Aorta (tissue), 5 donors: ENCODE measurements around the gene TELO2. TPM values are rescaled to one million over a fixed set of nuclear protein-coding genes. Genes with fewer than 3 reads are reported as not detected.

ENCODE experiments used
- ATAC-seq: fragments of 200-7000 bp; cut with Tn5 transposase; one replicate; pipeline ENCODE4 v1.9.1; 2022; ENCODE audit warnings: moderate library complexity; ENCODE audit not compliant: low FRiP score
- DNase-seq, 2 donors: peaks; one replicate each; pipeline ENCODE4 v3.0.0-alpha.2; 2020
- H3K27ac ChIP-seq, 2 donors: one replicate each; pipeline ENCODE4 v1.5.1; 2013; ENCODE audit warnings: low read length in 2 of 2, mild to moderate bottlenecking in 2 of 2, moderate library complexity in 2 of 2, control low read depth in 1 of 2, inconsistent platforms in 1 of 2, low read depth in 1 of 2
- H3K27me3 ChIP-seq, 2 donors: one replicate each; pipeline ENCODE4 v1.6.1; 2013; ENCODE audit warnings: control low read depth in 1 of 2, low read length in 1 of 2, mild to moderate bottlenecking in 1 of 2, moderate library complexity in 1 of 2; ENCODE audit not compliant: insufficient read depth in 2 of 2, control insufficient read depth in 1 of 2
- H3K36me3 ChIP-seq, 2 donors: one replicate each; pipeline ENCODE4 v1.6.1; 2013; ENCODE audit warnings: control low read depth in 1 of 2, low read length in 1 of 2, mild to moderate bottlenecking in 1 of 2; ENCODE audit not compliant: insufficient read depth in 2 of 2, control insufficient read depth in 1 of 2
- H3K4me1 ChIP-seq, 2 donors: one replicate each; pipeline ENCODE4 v1.6.1; 2013; ENCODE audit warnings: low read length in 2 of 2, control low read depth in 1 of 2, mild to moderate bottlenecking in 1 of 2, moderate library complexity in 1 of 2; ENCODE audit not compliant: insufficient read depth in 2 of 2, control insufficient read depth in 1 of 2
- H3K4me3 ChIP-seq, 2 donors: one replicate each; pipeline ENCODE4 v1.5.1; 2013; ENCODE audit warnings: low read length in 2 of 2, control low read depth in 1 of 2, mild to moderate bottlenecking in 1 of 2
- H3K9me3 ChIP-seq: one replicate; pipeline ENCODE4 v1.6.1; 2013; ENCODE audit warnings: mild to moderate bottlenecking, low read length; ENCODE audit not compliant: control insufficient read depth
- WGBS, 2 donors: extraction: QIAGEN DNeasy Blood & Tissue Kit; methylation state at CpG; one replicate each; pipeline ENCODE4 v1.1.7; 2013; 5-methylcytosine and 5-hydroxymethylcytosine counted together
- intact Hi-C, 2 donors: fragments of 100-400 bp; cut with DNase I; formaldehyde crosslinking; loops; one replicate each; pipeline versions ENCODE4 v1.14.2 to v1.15.0; 2022
- long read RNA-seq, 2 donors: library from polyadenylated mRNA; unstranded; transcript quantifications; one replicate each; pipeline ENCODE4 v2.0.0, GENCODE V29; 2020 to 2021
- polyA plus RNA-seq, 2 donors: library from polyadenylated mRNA; stranded (reverse); fragments of 200-250 nt; gene quantifications; one replicate each; pipeline ENCODE4 v1.2.3, GENCODE V29; 2013
- total RNA-seq, 2 donors: library from RNA; stranded (reverse); fragmentation: NEBNext Ultra II Directional; extraction: Animal tissue kit (Norgen Biotek cat#: 25700); gene quantifications; one replicate each; pipeline ENCODE4 v1.2.1, GENCODE V29; 2021
- donor health status: healthy with polysubstance abuse.
- donor health status: Bipolar disorder and iron deficiency.
- donor health status: DM: no; HTN: no; CAD: no.
- donor health status: DM: no; HTN: no; CAD: no.
- donor health status: DM: yes; HTN: yes; CAD: no.

The TELO2 gene
- total RNA-seq = 10 to 100 TPM; 25.6 to 28.2 TPM
- 10 to 100 TPM in 1 of 2 donors, 1 to 10 TPM in 1; 8.8 to 52.7 TPM for polyA plus RNA-seq
- long read RNA-seq, donor 1, transcript TELO2-201 (21 exons, 3,314 nt) = major isoform, 47 of 140 reads
- long read RNA-seq, donor 1, partial matches to known transcripts = 56 of 140 reads
- long read RNA-seq, donor 1, other reads (novel, unspliced or antisense) = 35 of 140 reads
- long read RNA-seq, donor 2, transcript TELO2-201 (21 exons, 3,314 nt) = major isoform, 10 of 33 reads
- long read RNA-seq, donor 2, partial matches to known transcripts = 8 of 33 reads
- long read RNA-seq, donor 2, other reads (novel, unspliced or antisense) = 14 of 33 reads

DNA sequence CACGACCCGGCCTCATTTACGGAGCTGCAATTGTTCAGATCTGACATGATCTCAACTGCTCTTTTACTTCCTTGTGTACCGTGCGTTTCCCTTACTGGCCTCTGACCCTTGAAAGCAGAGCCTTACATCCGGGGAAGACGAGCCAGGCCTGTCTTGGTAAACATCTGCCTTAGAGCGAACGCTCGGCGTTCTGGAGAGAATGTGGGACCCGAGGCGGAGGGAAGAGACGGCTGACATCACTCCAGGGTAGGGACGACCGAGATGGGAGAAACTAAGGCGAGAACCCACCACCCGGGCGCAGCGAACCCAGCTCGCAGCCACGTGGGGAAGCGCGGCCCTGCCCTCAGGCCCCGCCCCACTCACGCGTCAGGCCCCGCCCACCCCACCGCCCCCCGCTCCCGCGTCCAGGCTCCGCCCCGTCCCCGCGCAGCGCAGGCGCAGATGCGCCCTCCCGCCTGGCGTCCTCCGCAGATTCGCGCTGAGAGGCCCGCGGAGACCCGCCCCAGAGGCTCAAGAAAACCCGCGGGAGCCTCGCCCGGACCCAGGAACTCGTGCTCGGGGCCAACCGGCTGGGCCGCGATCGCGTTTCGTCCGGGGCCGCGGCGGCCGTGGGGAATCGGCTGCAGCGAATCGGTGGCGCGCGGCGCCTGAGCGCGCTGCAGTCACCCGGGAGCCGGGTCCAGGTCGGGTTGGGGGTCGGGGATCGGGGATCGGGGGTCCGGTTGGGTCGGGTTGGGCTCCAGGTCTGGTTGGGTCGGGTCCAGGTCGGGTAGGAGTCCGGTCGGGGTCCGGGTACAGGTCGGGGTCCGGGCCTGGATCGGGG lies at the start of gene TELO2:
Gene TELO2, plus strand, starts transcription at position 438 of the 823 bp plus-strand sequence. CDS start 922 bp downstream, outside the sequence.
- peak within 1 kb of the TSS in 1 of 2 donors; percentile 22 for H3K27ac ChIP-seq
- DNase-seq = peak; percentile 87 to 95
- no peaks in the 10 kb centered on the region for H3K4me1 ChIP-seq
- ATAC-seq = peak; percentile 91
- no peaks in the 10 kb centered on the region for H3K36me3 ChIP-seq
- 2% methylated on average over 78 to 89 of the region's 89 CpGs for WGBS, 2 donors
- no peaks in the 10 kb centered on the region for H3K27me3 ChIP-seq
- intact Hi-C loops = loop anchor here (1.0 to 10.0 kb wide), 4 partner anchors 54 to 214 kb away; partner anchors contain the start of gene MAPK8IP3 (in 1 of the 2)
- H3K9me3 ChIP-seq = no peaks in the 10 kb centered on the region
- peak within 1 kb of the TSS; percentile 66 to 74 for H3K4me3 ChIP-seq

- H3K4me3 ChIP-seq = no peak overlapping the region
- intact Hi-C loops = no loop called here
Measured at GRCh38 chr16:1443403-1443973, 49.7 kb upstream of the TELO2 start.

GRCh38 chr16:1443980-1444729 lies 49.0 kb upstream of the TELO2 start, which contains the start of gene CCDC154:
Gene CCDC154 (minus strand): TSS chr16:1444556. CDS start chr16:1444322, 234 bp downstream.
- no peaks in the 10 kb centered on the region for H3K36me3 ChIP-seq
- H3K27me3 ChIP-seq = no peaks in the 10 kb centered on the region
- DNase-seq = no peak
- H3K4me1 ChIP-seq = no peaks in the 10 kb centered on the region
- no peak within 1 kb of the TSS for H3K4me3 ChIP-seq
- WGBS, 2 donors = 70 to 72% methylated on average over 23 to 27 of the region's 27 CpGs
- no peaks in the 10 kb centered on the region for H3K9me3 ChIP-seq
- intact Hi-C loops = loop anchor here in 1 of 2 donors (2.0 kb wide), 1 partner anchor 49 kb away; no protein-coding TSS in a partner anchor
- no peak within 1 kb of the TSS for H3K27ac ChIP-seq
- no peak for ATAC-seq

More at GRCh38 chr16:1443403-1443973, 49.7 kb upstream of the TELO2 start:
- ATAC-seq (no peak), DNase-seq (no peak)
- Histone ChIP-seq H3K4me1 (no peaks in the 10 kb centered on the region), H3K36me3 (no peaks in the 10 kb centered on the region), H3K27me3 (no peaks in the 10 kb centered on the region), H3K9me3 (no peaks in the 10 kb centered on the region), H3K27ac (no peak overlapping the region)
- 80 to 85% methylated on average over 33 to 38 of the region's 38 CpGs for WGBS, 2 donors

DNA sequence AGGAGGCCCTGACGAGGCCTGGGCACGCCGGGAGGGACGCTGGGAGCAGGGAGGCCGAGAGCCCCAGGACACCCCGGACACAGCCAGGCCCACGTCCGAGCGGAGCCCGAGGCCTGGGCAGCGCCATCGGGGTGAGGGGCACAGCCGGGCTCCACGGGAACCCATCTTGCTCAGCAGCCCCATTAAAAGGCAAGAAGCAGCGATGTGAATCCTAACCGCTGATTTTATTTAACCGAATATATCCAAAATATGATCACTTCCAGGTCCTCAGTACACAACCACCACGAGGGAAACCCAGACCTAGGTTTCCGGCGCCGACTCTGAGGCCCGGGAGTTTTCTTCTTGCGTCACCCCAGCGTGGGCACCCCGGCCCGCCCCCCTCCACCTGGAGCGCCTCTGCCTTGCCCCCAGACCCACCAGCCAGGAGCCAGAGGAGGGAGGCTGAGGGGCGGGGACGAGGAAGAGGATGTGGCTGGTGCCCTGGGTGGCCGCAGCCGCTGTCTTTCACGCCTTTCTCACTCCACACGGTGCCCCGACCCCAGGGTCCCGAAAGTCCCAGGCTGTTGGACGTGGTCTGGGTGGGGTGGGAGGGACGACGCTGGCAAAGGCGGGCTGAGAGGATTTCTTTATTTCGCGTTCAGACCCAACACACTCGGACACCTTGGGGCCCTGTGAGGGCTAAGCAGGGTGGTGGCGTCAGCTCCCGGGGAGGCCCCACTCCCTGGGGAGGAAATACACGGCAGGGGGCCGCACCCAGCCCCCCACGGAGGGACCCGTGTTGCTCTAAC lies 48.2 kb upstream of the TELO2 start:
- Histone ChIP-seq H3K9me3 (no peaks in the 10 kb centered on the region), H3K36me3 (no peaks in the 10 kb centered on the region), H3K4me1 (no peaks in the 10 kb centered on the region), H3K4me3 (no peak overlapping the region), H3K27me3 (no peaks in the 10 kb centered on the region), H3K27ac (no peak overlapping the region)
- no peak for DNase-seq
- no peak for ATAC-seq
- intact Hi-C loops = loop anchor here in 1 of 2 donors (2.0 kb wide), 1 partner anchor 50 kb away; no protein-coding TSS in a partner anchor
- 88 to 89% methylated on average over 48 of the region's 48 CpGs for WGBS, 2 donors

GRCh38 chr16:1445518-1446203 lies 47.5 kb upstream of the TELO2 start:
- H3K36me3 ChIP-seq = no peaks in the 10 kb centered on the region
- no peak overlapping the region for H3K4me3 ChIP-seq
- WGBS, 2 donors = 89 to 92% methylated on average over 25 of the region's 25 CpGs
- ATAC-seq = no peak
- intact Hi-C loops = loop anchor here in 1 of 2 donors (2.0 kb wide), 1 partner anchor 51 kb away; no protein-coding TSS in a partner anchor
- no peaks in the 10 kb centered on the region for H3K27me3 ChIP-seq
- H3K27ac ChIP-seq = no peak overlapping the region
- H3K9me3 ChIP-seq = no peaks in the 10 kb centered on the region
- H3K4me1 ChIP-seq = no peaks in the 10 kb centered on the region
- no peak for DNase-seq

DNA sequence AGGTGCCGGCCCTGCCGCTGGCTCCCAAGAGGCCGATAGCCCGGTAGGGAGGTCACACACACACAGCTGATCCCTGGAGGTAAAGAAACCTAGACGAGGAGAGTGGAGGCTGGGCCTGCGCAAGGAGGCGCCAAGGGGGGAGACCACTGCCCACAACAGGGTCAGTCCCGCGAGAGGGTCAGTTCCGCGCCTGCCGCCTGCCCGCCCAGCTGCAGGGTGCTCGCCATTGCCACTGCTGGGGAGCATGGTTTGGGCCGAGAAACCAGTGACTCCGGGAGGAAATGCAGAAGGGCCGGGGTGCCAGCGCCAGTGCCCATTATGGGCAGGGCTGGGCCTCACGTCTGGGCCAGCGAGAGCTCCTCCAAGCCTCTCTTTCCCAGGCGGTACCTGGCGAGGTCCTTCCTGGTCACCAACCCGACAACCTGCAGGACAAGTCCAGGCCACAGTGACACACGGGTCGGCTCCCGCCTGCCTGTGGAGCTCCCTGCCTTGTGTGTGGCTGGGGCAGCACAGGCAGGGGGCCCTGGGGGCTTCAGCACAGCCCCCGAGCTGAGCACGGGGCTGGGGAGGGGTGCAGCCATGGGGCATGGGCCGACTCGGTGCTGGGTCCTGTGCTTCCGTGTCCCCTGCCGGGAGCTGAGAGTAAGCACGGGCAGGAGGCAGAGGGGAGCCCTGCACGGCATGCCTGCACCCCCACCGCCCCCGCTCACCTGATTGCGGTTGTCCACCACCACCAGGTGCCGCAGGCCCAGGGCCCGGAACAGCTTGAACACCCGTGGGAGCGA lies 46.7 kb upstream of the TELO2 start:
- WGBS, 2 donors = 90 to 91% methylated on average over 38 to 41 of the region's 41 CpGs
- ATAC-seq = no peak
- H3K36me3 ChIP-seq = no peaks in the 10 kb centered on the region

DNA sequence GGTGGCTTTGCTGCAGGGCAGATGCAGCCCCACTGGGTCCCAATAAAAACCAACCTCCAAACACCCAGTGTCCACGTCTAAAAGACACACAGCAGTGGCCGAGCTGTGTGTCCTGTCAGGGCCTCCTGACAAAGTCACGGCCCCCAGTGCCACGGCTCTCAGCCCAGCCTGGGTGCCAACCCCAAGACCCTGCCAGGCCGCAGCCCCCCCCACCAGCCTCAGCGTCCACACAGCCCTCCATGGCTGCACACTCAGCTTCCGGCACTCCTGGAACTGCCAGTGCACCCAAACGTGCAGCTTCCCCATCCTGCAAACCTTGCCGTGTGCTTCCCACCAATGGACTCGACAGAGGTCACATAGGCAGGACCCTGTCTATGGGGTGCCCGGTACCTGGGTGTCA lies 45.2 kb upstream of the TELO2 start:
- 92 to 93% methylated on average over 11 of the region's 11 CpGs for WGBS, 2 donors
- Histone ChIP-seq H3K36me3 (peaks cover 0 to 1% of the 10 kb centered on the region in 2 donors), H3K4me1 (no peaks in the 10 kb centered on the region), H3K9me3 (no peaks in the 10 kb centered on the region), H3K4me3 (no peak overlapping the region), H3K27ac (no peak overlapping the region), H3K27me3 (no peaks in the 10 kb centered on the region)
- intact Hi-C loops = no loop called here
- DNase-seq (no peak), ATAC-seq (no peak)

More for the DNA sequence above, 46.7 kb upstream of the TELO2 start:
- DNase-seq = no peak
- intact Hi-C loops = no loop called here
- no peaks in the 10 kb centered on the region for H3K4me1 ChIP-seq
- H3K27ac ChIP-seq = no peak overlapping the region
- H3K4me3 ChIP-seq = no peak overlapping the region
- H3K9me3 ChIP-seq = no peaks in the 10 kb centered on the region
- no peaks in the 10 kb centered on the region for H3K27me3 ChIP-seq
